Esophagus (tissue), 2 donors: ENCODE data around the gene IGF2. TPM values are rescaled to one million over a fixed set of nuclear protein-coding genes. Genes with fewer than 3 reads are reported as not detected.

Source experiments
- H3K27ac ChIP-seq, 2 donors: one replicate each; pipeline ENCODE4 v1.5.1; 2013; ENCODE audit warnings: low read depth in 2 of 2, mild to moderate bottlenecking in 2 of 2, inconsistent platforms in 1 of 2, low read length in 1 of 2, moderate library complexity in 1 of 2
- H3K27me3 ChIP-seq, 2 donors: one replicate each; pipeline ENCODE4 v1.6.1; 2013; ENCODE audit warnings: low read length in 2 of 2, control low read depth in 1 of 2, mild to moderate bottlenecking in 1 of 2; ENCODE audit not compliant: insufficient read depth in 2 of 2, control insufficient read depth in 1 of 2
- H3K36me3 ChIP-seq, 2 donors: one replicate each; pipeline ENCODE4 v1.6.1; 2013; ENCODE audit warnings: low read length in 1 of 2; ENCODE audit not compliant: control insufficient read depth in 2 of 2, insufficient read depth in 2 of 2
- H3K4me1 ChIP-seq, 2 donors: one replicate each; pipeline ENCODE4 v1.6.1; 2013; ENCODE audit warnings: low read length in 1 of 2; ENCODE audit not compliant: control insufficient read depth in 2 of 2, insufficient read depth in 2 of 2
- H3K4me3 ChIP-seq, 2 donors: one replicate each; pipeline ENCODE4 v1.5.1; 2013; ENCODE audit warnings: low read length in 2 of 2, mild to moderate bottlenecking in 2 of 2, low read depth in 1 of 2, moderate library complexity in 1 of 2
- H3K9me3 ChIP-seq, 2 donors: one replicate each; pipeline ENCODE4 v1.6.1; 2013; ENCODE audit warnings: mild to moderate bottlenecking in 2 of 2, low read depth in 1 of 2, low read length in 1 of 2, moderate library complexity in 1 of 2; ENCODE audit not compliant: control insufficient read depth in 2 of 2, insufficient read depth in 1 of 2
- WGBS, 2 donors: extraction: QIAGEN DNeasy Blood & Tissue Kit; methylation state at CpG; one replicate each; pipeline ENCODE4 v1.1.7; 2013; 5-methylcytosine and 5-hydroxymethylcytosine counted together
- polyA plus RNA-seq, 2 donors: library from polyadenylated mRNA; stranded (reverse); fragments of 200-250 nt; gene quantifications; one replicate each; pipeline ENCODE4 v1.2.3, GENCODE V29; 2013
- donor health status: healthy with polysubstance abuse.
- donor health status: Bipolar disorder and iron deficiency.

IGF2 gene
- polyA plus RNA-seq, 2 donors: 2.4 to 3.2 TPM

DNA sequence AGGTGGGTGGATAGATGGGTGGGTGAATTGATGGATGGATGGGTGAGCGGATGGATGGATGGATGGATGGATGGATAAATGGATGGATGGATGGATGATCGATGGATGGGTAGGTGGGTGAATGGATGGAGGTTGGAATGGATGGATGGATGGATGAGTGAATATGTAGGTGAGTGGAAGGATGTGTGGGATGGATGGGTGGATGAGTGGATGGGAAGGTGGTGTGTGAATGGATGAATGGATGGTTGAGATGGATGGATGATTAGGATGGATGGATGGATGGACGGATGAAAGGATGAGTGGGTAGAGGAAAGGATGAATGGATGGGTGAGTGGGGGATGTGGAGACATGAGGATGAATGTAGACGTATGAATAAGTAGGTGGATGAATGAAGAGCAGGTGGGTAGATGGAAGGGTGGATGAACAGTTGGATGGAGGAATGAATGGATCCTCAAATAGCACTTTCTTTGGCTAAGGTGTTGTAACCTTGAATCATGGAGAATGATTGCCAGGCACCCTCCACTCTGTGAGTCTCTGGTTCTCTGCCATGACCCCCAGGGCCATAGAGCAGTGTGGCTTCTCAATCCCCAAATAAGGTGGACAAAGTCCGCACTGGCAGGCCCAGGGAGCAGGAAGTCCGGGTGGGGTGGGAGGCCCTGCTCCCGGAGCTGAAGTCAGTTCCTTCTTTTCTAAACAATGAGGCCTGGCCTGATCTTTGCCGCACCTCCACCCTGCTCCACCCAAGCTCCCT lies 36.9 kb downstream of the IGF2 start:
- Histone ChIP-seq H3K9me3 (peaks cover 0 to 3% of the 10 kb centered on the region in 2 donors), H3K36me3 (no peaks in the 10 kb centered on the region), H3K4me1 (peaks cover 0 to 6% of the 10 kb centered on the region in 2 donors), H3K27ac (no peak overlapping the region), H3K4me3 (no peak overlapping the region), H3K27me3 (no peaks in the 10 kb centered on the region)
- WGBS, 2 donors: 68 to 79% methylated on average over 8 of the region's 8 CpGs

DNA sequence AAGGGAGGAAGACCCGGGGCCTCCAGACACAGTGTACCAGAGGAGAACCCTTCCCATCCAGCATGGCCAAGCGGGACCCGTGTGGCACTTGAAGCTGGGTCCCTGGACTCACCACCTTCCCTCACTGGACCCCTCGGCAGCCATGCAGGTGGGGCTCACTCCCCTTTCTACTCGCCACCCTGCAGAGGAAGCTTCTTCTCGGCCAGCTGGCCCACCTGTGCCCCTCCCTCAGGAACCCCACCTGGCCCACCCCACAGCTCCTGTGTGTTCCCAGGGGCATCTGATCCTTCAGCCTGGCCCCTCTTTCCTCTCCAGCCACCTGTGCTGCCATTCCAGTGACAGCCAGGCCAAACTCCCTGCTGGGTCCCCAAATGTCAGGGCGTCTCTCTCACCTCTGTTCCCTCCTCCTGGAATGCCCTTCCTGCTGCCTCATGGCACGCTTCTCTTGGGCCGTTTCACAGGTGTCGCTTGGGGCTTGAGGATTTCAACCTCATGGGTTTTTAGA lies 38.0 kb downstream of the IGF2 start:
- Histone ChIP-seq H3K27me3 (no peaks in the 10 kb centered on the region), H3K36me3 (no peaks in the 10 kb centered on the region), H3K4me3 (no peak overlapping the region), H3K9me3 (peaks cover 0 to 3% of the 10 kb centered on the region in 2 donors), H3K4me1 (peaks cover 0 to 16% of the 10 kb centered on the region in 2 donors), H3K27ac (no peak overlapping the region)
- 87 to 90% methylated on average over 8 to 10 of the region's 10 CpGs for WGBS, 2 donors

DNA sequence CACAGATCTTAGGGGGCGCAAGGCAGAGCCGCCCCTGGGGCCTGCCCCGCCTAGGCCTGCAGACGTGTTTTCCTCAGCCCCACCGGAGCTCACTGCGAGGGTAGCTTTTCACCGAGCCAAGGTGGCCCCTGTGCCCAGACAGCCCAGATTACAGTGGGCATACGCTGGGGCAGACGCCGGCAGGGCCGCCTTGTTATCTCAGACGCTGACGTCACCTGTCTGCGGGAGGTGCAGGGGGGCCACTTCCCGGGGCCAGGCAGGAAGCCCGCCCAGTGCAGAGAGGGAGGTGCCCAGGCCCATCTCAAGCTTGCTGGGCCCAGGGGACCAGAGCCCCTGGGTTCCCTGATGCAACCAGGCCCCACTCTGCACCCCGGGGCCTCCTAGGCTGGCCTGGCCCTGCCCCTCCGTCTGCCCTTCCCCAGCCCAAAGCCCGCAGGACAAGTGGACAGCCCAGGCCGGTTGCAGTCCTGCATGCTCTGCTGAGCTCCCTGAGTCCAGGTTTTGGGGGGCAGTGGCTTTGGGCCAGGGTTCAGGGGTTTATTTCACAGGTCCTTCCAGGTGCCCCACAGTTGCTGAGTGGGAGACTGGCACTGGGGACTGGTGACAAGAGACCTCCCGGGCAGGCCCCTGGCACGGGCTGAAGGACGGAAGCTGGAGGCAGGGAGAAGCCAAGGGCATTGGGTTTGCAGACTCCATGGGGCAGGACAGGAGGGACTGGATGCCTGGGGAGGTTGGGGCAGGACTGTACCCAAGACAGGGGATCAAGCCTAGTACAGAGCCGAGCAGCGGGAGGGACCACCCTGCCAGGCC lies 38.6 kb downstream of the IGF2 start:
- Histone ChIP-seq H3K36me3 (no peaks in the 10 kb centered on the region), H3K27ac (no peak overlapping the region), H3K4me3 (no peak overlapping the region), H3K9me3 (no peaks in the 10 kb centered on the region), H3K27me3 (no peaks in the 10 kb centered on the region), H3K4me1 (peaks cover 0 to 17% of the 10 kb centered on the region in 2 donors)
- WGBS, 2 donors: 56 to 61% methylated on average over 25 of the region's 25 CpGs

DNA sequence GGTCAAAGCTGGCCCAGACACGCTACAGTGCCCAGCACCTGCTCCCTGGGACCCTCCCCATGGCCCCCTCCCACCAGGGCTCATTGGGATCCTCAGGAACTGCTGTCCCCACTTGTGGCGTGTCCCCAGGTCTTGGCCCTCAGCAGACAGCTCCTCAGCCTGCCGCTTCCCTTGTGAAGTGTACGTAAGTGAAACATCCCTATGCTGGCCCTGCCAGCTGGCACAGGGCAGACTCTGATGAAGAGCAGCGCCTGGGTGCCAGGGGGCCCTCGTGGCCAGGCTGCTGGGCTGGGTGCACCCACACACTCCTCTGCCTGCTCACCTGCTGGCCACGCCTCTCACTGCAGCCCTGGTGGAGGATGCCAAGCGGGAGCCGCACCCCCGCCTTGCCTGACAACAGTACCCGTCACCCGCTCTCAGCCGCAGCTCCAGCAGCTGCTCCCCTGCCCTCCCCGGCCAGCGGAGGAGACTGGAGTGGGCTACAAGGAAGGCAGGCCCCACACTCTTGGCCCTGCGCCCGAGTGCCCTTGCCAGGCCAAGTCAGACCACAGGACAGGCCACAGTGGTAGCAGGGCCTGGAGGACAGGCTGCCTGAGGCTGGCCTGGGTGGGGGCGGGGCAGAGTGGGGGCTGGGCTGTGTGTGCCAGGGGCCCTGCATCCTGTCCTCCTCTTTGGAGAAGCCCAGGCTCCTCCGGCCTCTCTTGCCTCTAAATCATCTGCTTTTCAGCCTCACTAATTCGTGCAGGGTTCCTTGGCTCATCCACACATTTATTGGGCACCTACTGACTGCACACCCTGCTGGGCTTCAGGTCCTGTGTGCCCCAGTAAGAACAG lies 39.5 kb downstream of the IGF2 start:
- H3K27ac ChIP-seq: no peak overlapping the region
- H3K9me3 ChIP-seq: no peaks in the 10 kb centered on the region
- whole genome bisulfite sequencing, 2 donors: 46 to 48% methylated on average over 20 of the region's 20 CpGs
- H3K4me1 ChIP-seq: peaks cover 0 to 17% of the 10 kb centered on the region in 2 donors
- no peaks in the 10 kb centered on the region for H3K27me3 ChIP-seq
- no peak overlapping the region for H3K4me3 ChIP-seq
- no peaks in the 10 kb centered on the region for H3K36me3 ChIP-seq

DNA sequence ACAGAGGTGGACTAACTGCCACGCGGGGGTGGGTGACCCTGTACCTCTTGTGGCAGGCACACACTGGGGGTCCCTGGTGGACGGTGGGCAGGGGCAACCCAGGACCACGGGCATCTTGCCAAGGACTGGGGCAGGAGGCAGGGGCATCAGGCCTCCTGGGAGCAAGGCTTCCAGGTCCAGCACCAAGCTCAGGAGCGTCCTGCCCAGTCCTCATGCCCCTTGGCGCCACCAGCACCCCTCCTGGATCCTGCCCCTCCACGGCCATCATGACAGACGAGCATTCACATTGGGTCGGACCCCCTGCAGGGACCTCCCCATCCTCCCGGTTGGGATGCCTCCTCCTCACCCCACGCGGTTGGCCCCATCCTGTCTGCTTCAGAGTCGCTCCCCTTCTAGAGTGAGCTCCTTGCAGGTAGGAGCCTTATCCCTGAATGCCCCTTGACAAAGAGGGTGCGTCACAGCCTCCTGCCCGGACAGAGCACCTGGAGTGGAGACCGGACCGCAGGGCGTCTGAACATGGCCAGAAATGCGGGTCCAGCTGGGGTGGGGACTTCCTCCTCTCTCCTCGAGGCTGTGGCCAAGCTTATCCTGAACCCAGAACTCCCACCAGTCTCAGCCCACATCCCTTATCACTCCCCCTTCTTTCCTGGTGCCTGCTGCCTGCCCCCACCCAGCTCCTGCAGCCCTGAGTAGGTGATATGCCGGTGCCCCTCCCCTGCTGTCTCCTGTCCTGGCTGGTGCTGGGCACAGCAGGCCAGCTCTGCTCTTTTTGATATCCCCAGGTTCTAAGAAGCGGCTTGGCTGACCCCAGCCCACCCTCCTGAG lies 40.3 kb downstream of the IGF2 start:
- Histone ChIP-seq H3K9me3 (no peaks in the 10 kb centered on the region), H3K4me3 (no peak overlapping the region), H3K27ac (no peak overlapping the region), H3K27me3 (no peaks in the 10 kb centered on the region), H3K36me3 (no peaks in the 10 kb centered on the region), H3K4me1 (peaks cover 0 to 21% of the 10 kb centered on the region in 2 donors)
- 68 to 79% methylated on average over 22 of the region's 22 CpGs for WGBS, 2 donors

DNA sequence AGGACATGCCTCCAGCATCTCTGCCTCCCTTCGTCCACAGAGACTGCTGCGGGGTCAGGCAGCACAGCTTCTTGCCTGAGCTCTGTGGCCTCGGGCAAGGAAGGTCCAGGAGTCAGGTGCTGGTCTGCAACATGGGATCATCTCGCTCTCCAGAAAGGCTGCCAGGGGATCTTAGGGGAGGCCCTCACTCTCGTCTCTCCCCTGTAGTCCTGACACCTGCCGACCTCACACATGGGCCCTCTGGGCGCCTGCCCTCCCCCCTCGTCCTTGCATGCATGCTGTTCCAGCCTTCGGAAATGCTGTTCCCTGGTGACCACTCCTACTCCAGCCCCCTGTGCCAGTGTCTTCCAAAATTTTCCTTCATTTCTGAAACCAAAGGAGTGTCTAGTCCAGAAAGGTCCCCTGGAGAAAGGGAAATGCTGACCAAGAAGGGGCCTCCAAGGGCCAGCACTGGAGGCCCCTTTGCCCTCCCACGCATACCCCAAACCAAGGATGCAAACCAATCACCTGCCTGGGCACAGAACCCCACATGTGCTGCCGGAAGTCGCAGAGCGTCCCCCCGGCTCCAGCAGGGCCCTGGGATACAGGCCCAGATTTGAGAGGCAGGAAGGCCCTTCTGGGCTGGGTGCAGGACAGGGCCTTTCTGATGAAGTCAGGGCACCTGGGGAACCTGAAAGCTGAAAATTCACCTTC lies 41.0 kb downstream of the IGF2 start:
- no peaks in the 10 kb centered on the region for H3K36me3 ChIP-seq
- H3K9me3 ChIP-seq: no peaks in the 10 kb centered on the region
- peak overlapping the region in 1 of 2 donors; percentile 0 for H3K27ac ChIP-seq
- H3K4me1 ChIP-seq: peaks cover 2 to 27% of the 10 kb centered on the region in 2 donors
- no peaks in the 10 kb centered on the region for H3K27me3 ChIP-seq
- no peak overlapping the region for H3K4me3 ChIP-seq
- WGBS, 2 donors: 88 to 90% methylated on average over 14 of the region's 14 CpGs

DNA sequence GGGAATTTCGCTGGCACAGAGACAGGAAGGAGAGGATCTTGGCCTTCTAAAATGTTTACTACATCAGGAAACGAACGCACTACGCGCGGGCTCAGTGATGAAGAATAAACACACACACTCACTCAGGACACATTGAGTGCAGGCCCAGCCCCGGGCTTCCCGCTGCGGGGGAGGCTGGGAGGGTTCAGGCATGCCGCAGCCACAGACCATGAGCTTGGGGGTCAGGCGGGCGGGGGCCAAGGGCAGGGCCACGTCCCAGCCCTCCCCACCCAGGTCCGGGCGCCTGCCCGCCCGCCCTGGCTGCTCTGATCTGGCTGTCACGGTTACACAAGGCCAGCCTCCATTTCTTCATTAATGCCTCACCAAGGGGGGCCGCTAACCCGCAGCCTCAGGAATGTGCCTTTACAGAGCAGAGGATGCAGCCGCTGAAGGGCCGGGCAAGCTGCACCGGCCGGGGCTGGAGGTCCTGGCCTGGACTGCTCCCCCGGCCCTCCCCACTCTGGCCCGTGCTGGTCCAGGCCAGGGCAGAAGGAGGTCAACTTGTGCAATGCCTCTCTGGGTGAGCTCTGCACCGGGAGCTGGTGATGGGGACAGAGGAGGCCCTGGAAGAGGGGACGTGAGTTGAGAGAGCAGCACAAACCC lies 41.7 kb downstream of the IGF2 start:
- H3K4me1 ChIP-seq: peaks cover 2 to 28% of the 10 kb centered on the region in 2 donors
- 30 to 38% methylated on average over 28 of the region's 28 CpGs for WGBS, 2 donors

DNA sequence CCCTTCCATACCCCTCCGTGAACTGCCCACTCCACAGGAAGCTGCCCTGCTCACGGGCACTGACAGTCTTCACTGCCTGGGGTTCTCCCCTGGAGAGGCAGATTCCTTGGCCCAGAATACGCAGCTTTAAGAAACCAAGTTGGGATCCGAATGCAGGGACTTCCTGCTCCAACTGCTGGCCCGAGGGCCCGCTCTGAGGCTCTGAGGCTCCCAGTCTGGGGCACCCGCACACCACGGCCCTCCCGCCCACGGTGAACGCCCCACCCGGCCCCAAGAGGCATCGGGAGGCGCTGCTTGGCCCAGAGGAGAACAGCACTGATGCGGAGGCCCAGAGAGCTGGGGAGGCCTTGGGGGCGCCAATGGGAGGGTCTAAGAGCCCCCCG lies 42.3 kb downstream of the IGF2 start:
- peaks cover 2 to 28% of the 10 kb centered on the region in 2 donors for H3K4me1 ChIP-seq
- no peak overlapping the region for H3K4me3 ChIP-seq
- H3K9me3 ChIP-seq: no peaks in the 10 kb centered on the region
- no peaks in the 10 kb centered on the region for H3K36me3 ChIP-seq
- H3K27me3 ChIP-seq: no peaks in the 10 kb centered on the region
- H3K27ac ChIP-seq: peak overlapping the region; percentile 59 to 80
- WGBS, 2 donors: 31 to 35% methylated on average over 16 to 17 of the region's 17 CpGs

More for the DNA sequence above, 41.7 kb downstream of the IGF2 start:
- Histone ChIP-seq H3K27ac (peak overlapping the region; percentile 59 to 80), H3K4me3 (no peak overlapping the region), H3K9me3 (no peaks in the 10 kb centered on the region), H3K27me3 (no peaks in the 10 kb centered on the region), H3K36me3 (no peaks in the 10 kb centered on the region)
